Stomach (tissue), 9 donors: ENCODE results near the gene ARHGEF2. TPM values are rescaled to one million over a fixed set of nuclear protein-coding genes. Genes with fewer than 3 reads are reported as not detected.
A peak's percentile ranks its signal among the peaks of the same experiment; 100 is the strongest.

ENCODE experiments used
- DNase-seq, 2 donors: peaks; one replicate each; pipeline versions ENCODE4 v3.0.0 to v3.0.0-alpha.2; 2013 to 2019
- H3K27ac ChIP-seq, 5 donors: fragments of 200-600 bp in 4 of 5; sonication (generic) in 4 of 5; one replicate each; pipeline ENCODE4 v1.5.1; 2013 to 2019; ENCODE audit warnings: mild to moderate bottlenecking in 1 of 5, moderate library complexity in 1 of 5
- H3K27me3 ChIP-seq, 3 donors: fragments of 200-600 bp; sonication (generic); one replicate each; pipeline ENCODE4 v1.5.1; 2017 to 2019; ENCODE audit warnings: mixed run types in 1 of 3
- H3K36me3 ChIP-seq, 4 donors: fragments of 200-600 bp; sonication (generic); 1 replicate in 3 of 4; 2 replicates in 1 of 4; pipeline ENCODE4 v1.5.1; 2016 to 2019
- H3K4me1 ChIP-seq, 4 donors: fragments of 200-600 bp; sonication (generic); one replicate each; pipeline ENCODE4 v1.5.1; 2016 to 2019
- H3K4me3 ChIP-seq, 4 donors: fragments of 200-600 bp; sonication (generic) in 3 of 4; one replicate each; pipeline ENCODE4 v1.5.1; 2016 to 2019; ENCODE audit warnings: mild to moderate bottlenecking in 1 of 4
- H3K9me3 ChIP-seq, 4 donors: fragments of 200-600 bp; sonication (generic); one replicate each; pipeline ENCODE4 v1.5.1; 2016 to 2019
- CTCF ChIP-seq, 7 experiments: fragments of 450-650 bp in 4 of 7; fragments of 200-600 bp in 3 of 7; sonication (generic) in 3 of 7; IDR thresholded peaks; one replicate each; pipeline ENCODE4 v1.5.1; 2016 to 2019; ENCODE audit warnings: antibody characterized with exemption in 7 of 7, control low read depth in 2 of 7, mild to moderate bottlenecking in 1 of 7
- EP300 ChIP-seq: sonication (generic); formaldehyde crosslinking; IDR thresholded peaks from one replicate; pipeline ENCODE4 v1.6.1; 2017; ENCODE audit warnings: antibody characterized with exemption
- POLR2A ChIP-seq, 4 donors: fragments of 450-650 bp; IDR thresholded peaks; one replicate each; pipeline ENCODE4 v1.6.1; 2016; ENCODE audit warnings: antibody characterized with exemption in 4 of 4, control low read depth in 2 of 4, mild to moderate bottlenecking in 1 of 4, moderate library complexity in 1 of 4
- POLR2AphosphoS5 ChIP-seq, 3 donors: sonication (generic); formaldehyde crosslinking; IDR thresholded peaks; one replicate each; pipeline ENCODE4 v1.6.1; 2016; ENCODE audit warnings: antibody characterized with exemption in 3 of 3
- WGBS, 5 donors: extraction: QIAGEN DNeasy Blood & Tissue Kit in 3 of 5; methylation state at CpG; one replicate each; pipeline versions ENCODE4 v1.1.5 to v1.1.7; 2013 to 2018; 5-methylcytosine and 5-hydroxymethylcytosine counted together
- intact Hi-C: fragments of 100-400 bp; cut with DNase I; formaldehyde crosslinking; loops from one replicate; pipeline ENCODE4 v1.15.1; 2023; ENCODE audit warnings: low total_unique reads
- polyA plus RNA-seq, 3 donors: library from polyadenylated mRNA; stranded (reverse); fragments of 200-250 nt; gene quantifications; one replicate each; pipeline ENCODE4 v1.2.3, GENCODE V29; 2013
- total RNA-seq, 5 donors: library from RNA; depleted of rRNA; stranded (reverse); fragments of >200 nt; gene quantifications; one replicate each; pipeline versions ENCODE4 v1.1.0 to v1.2.3, GENCODE V29; 2014 to 2016
- donor health status: healthy with polysubstance abuse.
- donor health status: Bipolar disorder and iron deficiency.
- donor health status: healthy.

The ARHGEF2 gene
- total and polyA plus RNA-seq, 8 donors, result 20.4 to 376 (median 66.5) TPM

- intact Hi-C loops, result no loop called here
- peaks cover 75 to 88% (median 86%) of the 10 kb centered on the region in 4 donors for H3K4me1 ChIP-seq
- 4 to 10% (median 8%) methylated on average over 8 of the region's 8 CpGs for WGBS, 5 donors
- H3K36me3 ChIP-seq, result peaks cover 0 to 3% (median 0%) of the 10 kb centered on the region in 4 donors
- H3K9me3 ChIP-seq, result no peaks in the 10 kb centered on the region
- peak overlapping the region; percentile 68 to 90 (median 72) for H3K4me3 ChIP-seq
- H3K27ac ChIP-seq, result peak overlapping the region; percentile 88 to 98 (median 93)
- DNase-seq, result peak in 1 of 2 donors; percentile 61
- H3K27me3 ChIP-seq, result no peaks in the 10 kb centered on the region
- TF ChIP-seq POLR2AphosphoS5 (IDR thresholded peaks at IDR 0.05), result no peak
- no peak for TF ChIP-seq CTCF (IDR thresholded peaks at IDR 0.05)
Observed at GRCh38 chr1:155978973-155979429, 654 bp upstream of the ARHGEF2 start.

GRCh38 chr1:155977690-155978324 lies 540 bp downstream of the ARHGEF2 start:
- TF ChIP-seq POLR2A (IDR thresholded peaks at IDR 0.05) (no peak), CTCF (IDR thresholded peaks at IDR 0.05) (no peak)
- Histone ChIP-seq H3K4me1 (peaks cover 78 to 91% (median 86%) of the 10 kb centered on the region in 4 donors), H3K27me3 (no peaks in the 10 kb centered on the region), H3K27ac (peak overlapping the region; percentile 88 to 98 (median 93)), H3K9me3 (no peaks in the 10 kb centered on the region), H3K4me3 (peak overlapping the region; percentile 68 to 90 (median 72)), H3K36me3 (peaks cover 0 to 5% (median under 1%) of the 10 kb centered on the region in 4 donors)
- intact Hi-C loops, result no loop called here
- DNase-seq, result peak in 1 of 2 donors; percentile 82
- 0 to 3% (median 0%) methylated on average over 24 to 52 of the region's 52 CpGs for WGBS, 5 donors

GRCh38 chr1:155976913-155977689 lies 1.2 kb downstream of the ARHGEF2 start:
- TF ChIP-seq CTCF (IDR thresholded peaks at IDR 0.05) (no peak), EP300 (no peak), POLR2AphosphoS5 (IDR thresholded peaks at IDR 0.05) (no peak), POLR2A (IDR thresholded peaks at IDR 0.05) (no peak)
- Histone ChIP-seq H3K4me1 (peaks cover 79 to 92% (median 89%) of the 10 kb centered on the region in 4 donors), H3K4me3 (peak overlapping the region; percentile 68 to 90 (median 72)), H3K9me3 (no peaks in the 10 kb centered on the region), H3K27me3 (no peaks in the 10 kb centered on the region), H3K27ac (peak overlapping the region; percentile 88 to 98 (median 93)), H3K36me3 (peaks cover 0 to 12% (median 2%) of the 10 kb centered on the region in 4 donors)
- DNase-seq, result no peak
- 0 to 7% (median 5%) methylated on average over 5 of the region's 5 CpGs for WGBS, 5 donors
- intact Hi-C loops, result no loop called here

DNA sequence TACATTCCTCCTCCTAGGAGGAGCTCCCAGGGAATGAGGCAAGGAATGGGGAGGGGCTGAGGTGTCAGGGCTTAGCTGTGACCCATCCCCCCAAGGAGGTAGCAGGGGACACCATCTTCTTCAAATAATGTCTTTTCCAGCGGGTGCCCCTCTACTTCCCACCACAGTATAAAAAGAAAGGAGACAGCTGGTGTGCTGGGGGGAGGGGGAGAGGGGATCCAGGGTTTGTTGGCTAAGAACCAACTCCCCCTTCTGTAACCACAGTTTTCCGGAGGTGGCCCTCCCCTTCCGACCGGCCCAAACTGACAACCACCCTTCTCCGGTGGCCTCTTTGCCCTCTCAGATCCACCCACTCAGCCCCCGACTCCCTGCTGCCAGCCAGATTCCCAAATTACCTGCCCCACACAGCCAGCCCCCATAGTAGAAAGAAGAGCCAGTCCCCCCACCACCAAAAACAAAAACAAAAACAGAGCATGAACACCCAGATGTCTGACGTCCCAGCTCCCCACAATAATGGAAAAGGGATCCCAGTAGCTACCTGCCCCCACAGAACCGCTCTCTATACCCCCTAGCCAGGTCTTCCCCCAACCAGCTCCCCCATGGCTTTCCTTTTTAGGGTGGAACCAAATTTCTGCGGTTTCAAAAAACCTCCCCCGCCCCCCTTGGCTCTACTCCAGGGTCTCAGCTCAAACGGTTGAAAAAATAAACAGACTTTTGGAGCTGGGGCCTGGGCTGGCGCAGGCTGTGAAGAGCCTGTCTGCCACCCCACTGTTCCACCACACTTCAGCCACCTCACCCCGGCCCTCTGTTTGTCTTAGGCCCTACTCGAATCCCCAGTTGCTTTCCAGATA lies 2.1 kb downstream of the ARHGEF2 start:
- Histone ChIP-seq H3K27me3 (no peaks in the 10 kb centered on the region), H3K4me3 (peak overlapping the region; percentile 68 to 90 (median 72)), H3K27ac (peak overlapping the region; percentile 88 to 98 (median 93)), H3K4me1 (peaks cover 81 to 92% (median 89%) of the 10 kb centered on the region in 4 donors), H3K36me3 (peaks cover 0 to 14% (median 2%) of the 10 kb centered on the region in 4 donors), H3K9me3 (no peaks in the 10 kb centered on the region)
- intact Hi-C loops, result no loop called here
- 2 to 9% (median 7%) methylated on average over 14 of the region's 14 CpGs for WGBS, 5 donors
- DNase-seq, result peak; percentile 59 to 86
- TF ChIP-seq EP300 (no peak), POLR2A (IDR thresholded peaks at IDR 0.05) (no peak), POLR2AphosphoS5 (IDR thresholded peaks at IDR 0.05) (no peak), CTCF (IDR thresholded peaks at IDR 0.05) (no peak)
